Neural cell (in vitro differentiated cells): ENCODE data around the gene ANKIB1. TPM values are rescaled to one million over a fixed set of nuclear protein-coding genes. Genes with fewer than 3 reads are reported as not detected.

ENCODE experiments used
- H2AFZ ChIP-seq: fragments of 200-600, 300-800 bp; sonication (generic), shearing (Covaris generic); 2 replicates; pipeline ENCODE4 v1.6.0; 2014; ENCODE audit warnings: low read depth, mild to moderate bottlenecking, antibody characterized with exemption, low read length, moderate library complexity
- H3F3A ChIP-seq: fragments of 200-600 bp; shearing (Covaris generic); 2 replicates; pipeline ENCODE4 v1.6.1; 2016; ENCODE audit warnings: mild to moderate bottlenecking, moderate library complexity, mixed read lengths, antibody characterized with exemption, low read length; ENCODE audit not compliant: insufficient read depth, poor library complexity, severe bottlenecking
- H3K27ac ChIP-seq: fragments of 200-600, 300-800 bp; sonication (generic), shearing (Covaris generic); 2 replicates; pipeline ENCODE4 v1.5.1; 2014; ENCODE audit warnings: mild to moderate bottlenecking, low read length, moderate library complexity
- H3K27me3 ChIP-seq: fragments of 300-800, 200-600 bp; sonication (generic), shearing (Covaris generic); 2 replicates; pipeline ENCODE4 v1.6.0; 2014; ENCODE audit warnings: mild to moderate bottlenecking, low read depth, low read length, moderate library complexity; ENCODE audit not compliant: insufficient read depth
- H3K36me3 ChIP-seq: fragments of 300-800, 200-600 bp; sonication (generic), shearing (Covaris generic); 2 replicates; pipeline ENCODE4 v1.5.1; 2014; ENCODE audit warnings: mild to moderate bottlenecking, antibody characterized with exemption, low read length, moderate library complexity; ENCODE audit not compliant: insufficient read depth
- H3K4me2 ChIP-seq: fragments of 300-800, 200-600 bp; sonication (generic), shearing (Covaris generic); 2 replicates; pipeline ENCODE4 v1.6.0; 2014; ENCODE audit warnings: mild to moderate bottlenecking, low read length
- H3K4me3 ChIP-seq: fragments of 300-800, 200-600 bp; sonication (generic), shearing (Covaris generic); 2 replicates; pipeline ENCODE4 v1.5.1; 2014; ENCODE audit warnings: mild to moderate bottlenecking, low read length, moderate library complexity
- H3K79me2 ChIP-seq: fragments of 200-600 bp; shearing (Covaris generic); replicated peaks from 2 replicates; pipeline ENCODE4 v1.6.0; 2014; ENCODE audit warnings: mild to moderate bottlenecking, low read length, moderate library complexity; ENCODE audit not compliant: insufficient read depth
- H3K9ac ChIP-seq: fragments of 300-800, 200-600 bp; sonication (generic), shearing (Covaris generic); 2 replicates; pipeline ENCODE4 v1.6.1; 2016; ENCODE audit warnings: mild to moderate bottlenecking, low read length, mixed read lengths
- H3K9me2 ChIP-seq: fragments of 200-600 bp; shearing (Covaris generic); 2 replicates; pipeline ENCODE4 v1.6.1; 2016; ENCODE audit warnings: mild to moderate bottlenecking, low read length, mixed read lengths; ENCODE audit not compliant: insufficient read depth
- H3K9me3 ChIP-seq: fragments of 200-600, 300-800 bp; sonication (generic), shearing (Covaris generic); 2 replicates; pipeline ENCODE4 v1.6.1; 2016; ENCODE audit warnings: mild to moderate bottlenecking, mixed run types, low read length, moderate library complexity, mixed read lengths
- H4K20me1 ChIP-seq: fragments of 200-600 bp; shearing (Covaris generic); 2 replicates; pipeline ENCODE4 v1.6.1; 2016; ENCODE audit warnings: mild to moderate bottlenecking, mixed run types; ENCODE audit not compliant: insufficient read depth
- CTCF ChIP-seq: fragments of 450-650 bp; IDR thresholded peaks from 2 replicates; pipeline ENCODE4 v1.5.1; 2014; ENCODE audit warnings: antibody characterized with exemption, mild to moderate bottlenecking, moderate library complexity; ENCODE audit not compliant: poor library complexity, severe bottlenecking
- EP300 ChIP-seq: fragments of 450-650 bp; conservative IDR thresholded peaks from 2 replicates; pipeline ENCODE4 v1.6.1; 2014; ENCODE audit warnings: antibody characterized with exemption, mild to moderate bottlenecking, moderate library complexity; ENCODE audit not compliant: poor library complexity, severe bottlenecking
- EZH2 ChIP-seq: fragments of 200-600, 300-800 bp; shearing (Covaris generic), sonication (generic); IDR thresholded peaks from 2 replicates; pipeline ENCODE4 v1.6.1; 2014; ENCODE audit warnings: antibody characterized with exemption, low read length, borderline replicate concordance, mild to moderate bottlenecking; ENCODE audit not compliant: insufficient read depth, poor library complexity, severe bottlenecking
- MXI1 ChIP-seq: fragments of 450-650 bp; conservative IDR thresholded peaks from 2 replicates; pipeline ENCODE4 v1.6.1; 2014; ENCODE audit warnings: antibody characterized with exemption, mild to moderate bottlenecking; ENCODE audit not compliant: poor library complexity, severe bottlenecking
- POLR2AphosphoS5 ChIP-seq: IDR thresholded peaks from 2 replicates; pipeline ENCODE4 v1.6.1; 2012
- RAD21 ChIP-seq: fragments of 450-650 bp; conservative IDR thresholded peaks from 2 replicates; pipeline ENCODE4 v1.6.1; 2014; ENCODE audit warnings: antibody characterized with exemption, mild to moderate bottlenecking, moderate library complexity
- REST ChIP-seq: IDR thresholded peaks from 2 replicates; pipeline ENCODE4 v1.6.1; 2012; ENCODE audit warnings: borderline replicate concordance
- SMC3 ChIP-seq: fragments of 450-650 bp; conservative IDR thresholded peaks from 2 replicates; pipeline ENCODE4 v1.6.1; 2014; ENCODE audit warnings: antibody characterized with exemption, mild to moderate bottlenecking, moderate library complexity; ENCODE audit not compliant: poor library complexity
- TAF1 ChIP-seq: IDR thresholded peaks from 2 replicates; pipeline ENCODE4 v1.6.1; 2012; ENCODE audit warnings: low read depth
- polyA plus RNA-seq: library from polyadenylated mRNA; depleted of rRNA; stranded (reverse); fragments of >200 nt; gene quantifications from 2 replicates; pipeline ENCODE4 v1.2.3, GENCODE V29; 2014

The ANKIB1 gene
- polyA plus RNA-seq, 1 donor from 2014 or later: 83.0 TPM

- Histone ChIP-seq H3K36me3 (peaks cover 11% of the 10 kb centered on the region), H3K9me2 (no peaks in the 10 kb centered on the region), H3K9me3 (no peaks in the 10 kb centered on the region), H3F3A (no peaks in the 10 kb centered on the region), H4K20me1 (no peaks in the 10 kb centered on the region), H3K9ac (no peak overlapping the region), H3K4me2 (no peak overlapping the region), H3K27ac (no peak overlapping the region), H2AFZ (no peak overlapping the region), H3K79me2 (no peaks in the 10 kb centered on the region), H3K4me3 (no peak overlapping the region), H3K27me3 (no peaks in the 10 kb centered on the region)
- no peak for TF ChIP-seq RAD21
Measured at GRCh38 chr7:92304406-92304893, 58.7 kb downstream of the ANKIB1 start.

GRCh38 chr7:92306153-92306552 is 60.4 kb downstream of the ANKIB1 start:
- Histone ChIP-seq H4K20me1 (no peaks in the 10 kb centered on the region), H3K36me3 (peaks cover 7% of the 10 kb centered on the region), H3K79me2 (no peaks in the 10 kb centered on the region), H3K27me3 (no peaks in the 10 kb centered on the region), H3F3A (no peaks in the 10 kb centered on the region), H3K4me3 (no peak overlapping the region), H3K9me3 (no peaks in the 10 kb centered on the region), H3K4me2 (no peak overlapping the region), H2AFZ (no peak overlapping the region), H3K9me2 (no peaks in the 10 kb centered on the region), H3K27ac (no peak overlapping the region), H3K9ac (no peak overlapping the region)
- TF ChIP-seq EP300 (no peak), CTCF (no peak), POLR2AphosphoS5 (no peak), MXI1 (no peak), REST (no peak), EZH2 (no peak), SMC3 (no peak), RAD21 (no peak), TAF1 (no peak)

GRCh38 chr7:92313055-92313454 is 67.3 kb downstream of the ANKIB1 start:
- Histone ChIP-seq H3F3A (no peaks in the 10 kb centered on the region), H4K20me1 (no peaks in the 10 kb centered on the region), H3K27me3 (no peaks in the 10 kb centered on the region), H3K9me2 (no peaks in the 10 kb centered on the region), H3K79me2 (no peaks in the 10 kb centered on the region), H3K9ac (no peak overlapping the region), H3K36me3 (peaks cover 6% of the 10 kb centered on the region), H3K4me3 (no peak overlapping the region), H3K4me2 (no peak overlapping the region), H2AFZ (no peak overlapping the region), H3K27ac (no peak overlapping the region), H3K9me3 (no peaks in the 10 kb centered on the region)
- TF ChIP-seq EP300: peak; percentile 40
- TF ChIP-seq TAF1: no peak
